Uterus (tissue), 2 donors: ENCODE results near the gene ERI2.

Experiments
- POLR2A ChIP-seq, 2 donors: fragments of 450-650 bp; IDR thresholded peaks; one replicate each; pipeline ENCODE4 v1.6.1; 2016; ENCODE audit warnings: antibody characterized with exemption in 2 of 2, mild to moderate bottlenecking in 1 of 2, moderate library complexity in 1 of 2
- TF ChIP-seq, protein P1 (sequence below), 4 experiments: fragments of 200-600 bp in 2 of 4; fragments of 450-650 bp in 2 of 4; sonication (generic) in 2 of 4; IDR thresholded peaks; one replicate each; pipeline ENCODE4 v1.5.1; 2016 to 2019; ENCODE audit warnings: antibody characterized with exemption in 4 of 4, mild to moderate bottlenecking in 2 of 4, moderate library complexity in 1 of 4

DNA sequence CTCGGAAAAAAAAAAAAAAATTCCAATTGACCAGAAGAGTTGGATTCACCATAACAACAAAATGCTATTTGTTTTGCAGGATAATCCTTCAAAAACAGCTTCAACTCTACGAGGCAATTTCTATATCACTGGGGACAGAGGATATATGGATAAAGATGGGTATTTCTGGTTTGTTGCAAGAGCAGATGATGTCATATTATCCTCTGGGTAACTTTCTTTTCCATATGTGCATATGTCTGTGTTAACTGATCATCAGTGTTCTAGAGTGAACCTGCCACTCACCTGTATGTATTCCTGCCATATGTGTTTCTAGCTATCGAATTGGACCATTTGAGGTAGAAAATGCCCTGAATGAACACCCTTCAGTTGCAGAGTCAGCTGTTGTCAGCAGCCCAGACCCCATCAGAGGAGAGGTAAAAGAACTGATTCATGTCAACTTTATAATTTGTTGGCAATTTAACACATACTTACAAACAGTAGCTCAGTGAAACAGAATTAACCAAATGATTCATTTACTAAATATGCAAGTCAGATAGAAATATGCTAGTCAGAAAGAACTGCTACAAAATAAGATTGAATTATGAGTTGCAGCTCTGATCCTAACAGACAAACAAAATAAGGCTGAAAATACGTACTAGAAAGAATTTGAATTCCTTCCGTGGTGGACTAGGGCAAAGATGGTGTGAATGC is 14.2 kb downstream of the ERI2 start:
- TF ChIP-seq, protein P1, sequence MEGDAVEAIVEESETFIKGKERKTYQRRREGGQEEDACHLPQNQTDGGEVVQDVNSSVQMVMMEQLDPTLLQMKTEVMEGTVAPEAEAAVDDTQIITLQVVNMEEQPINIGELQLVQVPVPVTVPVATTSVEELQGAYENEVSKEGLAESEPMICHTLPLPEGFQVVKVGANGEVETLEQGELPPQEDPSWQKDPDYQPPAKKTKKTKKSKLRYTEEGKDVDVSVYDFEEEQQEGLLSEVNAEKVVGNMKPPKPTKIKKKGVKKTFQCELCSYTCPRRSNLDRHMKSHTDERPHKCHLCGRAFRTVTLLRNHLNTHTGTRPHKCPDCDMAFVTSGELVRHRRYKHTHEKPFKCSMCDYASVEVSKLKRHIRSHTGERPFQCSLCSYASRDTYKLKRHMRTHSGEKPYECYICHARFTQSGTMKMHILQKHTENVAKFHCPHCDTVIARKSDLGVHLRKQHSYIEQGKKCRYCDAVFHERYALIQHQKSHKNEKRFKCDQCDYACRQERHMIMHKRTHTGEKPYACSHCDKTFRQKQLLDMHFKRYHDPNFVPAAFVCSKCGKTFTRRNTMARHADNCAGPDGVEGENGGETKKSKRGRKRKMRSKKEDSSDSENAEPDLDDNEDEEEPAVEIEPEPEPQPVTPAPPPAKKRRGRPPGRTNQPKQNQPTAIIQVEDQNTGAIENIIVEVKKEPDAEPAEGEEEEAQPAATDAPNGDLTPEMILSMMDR (IDR thresholded peaks at IDR 0.05): no peak
- TF ChIP-seq POLR2A (IDR thresholded peaks at IDR 0.05): no peak
